CD14-positive monocyte (primary cell): ENCODE data around the gene HIPK3. TPM values are rescaled to one million over a fixed set of nuclear protein-coding genes. Genes with fewer than 3 reads are reported as not detected.

ENCODE experiments used
- DNase-seq, 3 donors: peaks; one replicate each; pipeline ENCODE4 v3.0.0-alpha.2; 2011 to 2022
- H2AFZ ChIP-seq: 2 replicates; pipeline ENCODE4 v1.6.0; 2012; ENCODE audit warnings: mild to moderate bottlenecking, low read depth, low read length, inconsistent platforms; ENCODE audit not compliant: insufficient read depth, poor library complexity, severe bottlenecking
- H3K27ac ChIP-seq, 2 donors: 1 replicate in 1 of 2; 2 replicates in 1 of 2; pipeline ENCODE4 v1.5.1; 2012 to 2013; ENCODE audit warnings: low read length in 2 of 2, control low read depth in 1 of 2, inconsistent platforms in 1 of 2, low read depth in 1 of 2, mild to moderate bottlenecking in 1 of 2
- H3K27me3 ChIP-seq, 2 donors: one replicate each; pipeline versions ENCODE4 v1.6.0 to v1.6.1; 2011 to 2013; ENCODE audit warnings: low read length in 2 of 2; ENCODE audit not compliant: control insufficient read depth in 2 of 2, insufficient read depth in 2 of 2
- H3K36me3 ChIP-seq, 2 donors: replicated peaks in 1 of 2; 1 replicate in 1 of 2; 2 replicates in 1 of 2; pipeline versions ENCODE4 v1.5.1 to v1.6.1; 2012 to 2013; ENCODE audit warnings: low read length in 2 of 2, control low read depth in 1 of 2, inconsistent platforms in 1 of 2, mild to moderate bottlenecking in 1 of 2; ENCODE audit not compliant: insufficient read depth in 2 of 2, control insufficient read depth in 1 of 2
- H3K4me1 ChIP-seq, 2 donors: 1 replicate in 1 of 2; 2 replicates in 1 of 2; pipeline versions ENCODE4 v1.5.1 to v1.6.1; 2012 to 2013; ENCODE audit warnings: low read length in 2 of 2, control low read depth in 1 of 2, inconsistent platforms in 1 of 2, mild to moderate bottlenecking in 1 of 2, moderate library complexity in 1 of 2; ENCODE audit not compliant: insufficient read depth in 2 of 2, control insufficient read depth in 1 of 2
- H3K4me2 ChIP-seq: replicated peaks from 2 replicates; pipeline ENCODE3; 2012; ENCODE audit warnings: low read length, moderate library complexity, mild to moderate bottlenecking; ENCODE audit not compliant: poor library complexity, severe bottlenecking; ENCODE audit errors: extremely low read depth
- H3K4me3 ChIP-seq, 3 experiments: fragments of 200-600 bp in 1 of 3; sonication (generic) in 1 of 3; replicated peaks in 1 of 3; 1 replicate in 2 of 3; 2 replicates in 1 of 3; pipeline ENCODE4 v1.5.1; 2011 to 2013; ENCODE audit warnings: low read length in 3 of 3, mild to moderate bottlenecking in 3 of 3, control low read depth in 2 of 3, low read depth in 2 of 3, inconsistent platforms in 1 of 3, moderate library complexity in 1 of 3
- H3K79me2 ChIP-seq: 2 replicates; pipeline ENCODE4 v1.6.0; 2012; ENCODE audit warnings: mild to moderate bottlenecking, control low read depth, inconsistent platforms, low read length, moderate library complexity; ENCODE audit not compliant: insufficient read depth
- H3K9ac ChIP-seq: 2 replicates; pipeline ENCODE4 v1.6.0; 2017; ENCODE audit warnings: low read length, mild to moderate bottlenecking; ENCODE audit not compliant: insufficient read depth, poor library complexity, severe bottlenecking
- H3K9me3 ChIP-seq, 2 donors: replicated peaks in 1 of 2; 1 replicate in 1 of 2; 2 replicates in 1 of 2; pipeline versions ENCODE4 v1.5.1 to v1.6.1; 2012 to 2013; ENCODE audit warnings: low read length in 2 of 2, control low read depth in 1 of 2; ENCODE audit not compliant: control insufficient read depth in 1 of 2, insufficient read depth in 1 of 2
- H4K20me1 ChIP-seq: 2 replicates; pipeline ENCODE4 v1.6.0; 2012; ENCODE audit warnings: mild to moderate bottlenecking, low read length, control low read depth, moderate library complexity; ENCODE audit not compliant: insufficient read depth
- H3K27ac Mint-ChIP-seq, 7 donors: one replicate each; pipeline ENCODE4 v1.8.0; 2020; ENCODE audit warnings: mild to moderate bottlenecking in 7 of 7, mixed read lengths in 7 of 7, moderate library complexity in 6 of 7, inconsistent platforms in 2 of 7
- H3K27me3 Mint-ChIP-seq, 3 donors: one replicate each; pipeline ENCODE4 v1.8.0; 2021 to 2022; ENCODE audit warnings: low read depth in 3 of 3, mild to moderate bottlenecking in 3 of 3, mixed read lengths in 3 of 3, moderate library complexity in 3 of 3, inconsistent platforms in 1 of 3
- H3K36me3 Mint-ChIP-seq, 2 donors: one replicate each; pipeline ENCODE4 v1.8.0; 2020; ENCODE audit warnings: mixed read lengths in 2 of 2, inconsistent platforms in 1 of 2, mild to moderate bottlenecking in 1 of 2
- H3K4me1 Mint-ChIP-seq: one replicate; pipeline ENCODE4 v1.8.0; 2020; ENCODE audit warnings: mild to moderate bottlenecking, mixed read lengths
- H3K4me3 Mint-ChIP-seq, 2 donors: one replicate each; pipeline ENCODE4 v1.8.0; 2020; ENCODE audit warnings: mild to moderate bottlenecking in 2 of 2, mixed read lengths in 2 of 2, moderate library complexity in 1 of 2
- H3K9me3 Mint-ChIP-seq, 7 donors: one replicate each; pipeline ENCODE4 v1.8.0; 2020 to 2022; ENCODE audit warnings: mixed read lengths in 7 of 7, mild to moderate bottlenecking in 6 of 7, moderate library complexity in 6 of 7, inconsistent platforms in 2 of 7
- CTCF ChIP-seq: fragments of 200-600 bp; IDR thresholded peaks from one replicate; pipeline ENCODE4 v1.8.0; 2022; ENCODE audit warnings: antibody characterized with exemption, mild to moderate bottlenecking
- WGBS: methylation state at CpG from one replicate; pipeline ENCODE4 v1.1.5; 2013; ENCODE audit warnings: missing lambda C conversion rate; ENCODE audit not compliant: insufficient coverage; 5-methylcytosine and 5-hydroxymethylcytosine counted together
- intact Hi-C, 2 donors: fragments of 100-400 bp; cut with micrococcal nuclease; formaldehyde crosslinking; loops; one replicate each; pipeline versions ENCODE4 v1.15.0 to v1.15.1; 2023
- polyA plus RNA-seq, 3 donors: library from polyadenylated mRNA; depleted of rRNA in 1 of 3; unstranded in 2 of 3; stranded (reverse) in 1 of 3; fragments of 300-500 nt in 2 of 3; fragments of >200 nt in 1 of 3; fragmentation: Illumina TruSeq in 2 of 3; gene quantifications; 1 replicate in 2 of 3; 2 replicates in 1 of 3; pipeline ENCODE4 v1.2.3, GENCODE V29; 2012 to 2021

Gene HIPK3
- polyA plus RNA-seq, 3 donors = 62.0 to 68.6 (median 63.5) TPM

GRCh38 chr11:33292311-33292710 lies 35.1 kb downstream of the HIPK3 start:
- Mint-ChIP-seq H3K36me3 (peaks cover 29 to 56% of the 10 kb centered on the region in 2 donors), H3K4me3 (no peak overlapping the region), H3K27me3 (peaks cover 0 to under 1% (median 0%) of the 10 kb centered on the region in 3 donors), H3K4me1 (peaks cover 6% of the 10 kb centered on the region), H3K27ac (peak overlapping the region in 2 of 7 donors; percentile 67 to 73), H3K9me3 (no peaks in the 10 kb centered on the region)
- H4K20me1 ChIP-seq = peaks cover 100% of the 10 kb centered on the region
- H3K79me2 ChIP-seq = peaks cover 100% of the 10 kb centered on the region
- no peak for TF ChIP-seq CTCF
- no peak overlapping the region for H3K27ac ChIP-seq
- H3K36me3 ChIP-seq = peaks cover 23 to 73% of the 10 kb centered on the region in 2 donors
- intact Hi-C loops = no loop called here
- H3K4me2 ChIP-seq = no peak overlapping the region
- no peak overlapping the region for H3K4me3 ChIP-seq
- H3K4me1 ChIP-seq = no peaks in the 10 kb centered on the region
- H3K9me3 ChIP-seq = no peaks in the 10 kb centered on the region
- no peak overlapping the region for H3K9ac ChIP-seq
- H2AFZ ChIP-seq = no peak overlapping the region
- H3K27me3 ChIP-seq = no peaks in the 10 kb centered on the region
- DNase-seq = no peak
- 100% methylated on average over 2 of the region's 2 CpGs for WGBS

GRCh38 chr11:33294224-33294623 lies 37.0 kb downstream of the HIPK3 start:
- H3K4me1 ChIP-seq = no peaks in the 10 kb centered on the region
- no peak overlapping the region for H2AFZ ChIP-seq
- peaks cover 29 to 54% of the 10 kb centered on the region in 2 donors for H3K36me3 Mint-ChIP-seq
- no peaks in the 10 kb centered on the region for H3K27me3 ChIP-seq
- H4K20me1 ChIP-seq = peaks cover 100% of the 10 kb centered on the region
- peaks cover 0 to 2% (median 0%) of the 10 kb centered on the region in 3 donors for H3K27me3 Mint-ChIP-seq
- peaks cover 12 to 69% of the 10 kb centered on the region in 2 donors for H3K36me3 ChIP-seq
- 80% methylated on average over 1 of the region's 4 CpGs for WGBS
- peak overlapping the region in 1 of 7 donors; percentile 14 for H3K27ac Mint-ChIP-seq
- DNase-seq = no peak
- H3K9me3 Mint-ChIP-seq = no peaks in the 10 kb centered on the region
- H3K4me1 Mint-ChIP-seq = peaks cover 6% of the 10 kb centered on the region
- no peak overlapping the region for H3K27ac ChIP-seq
- H3K4me2 ChIP-seq = no peak overlapping the region
- no peak overlapping the region for H3K4me3 Mint-ChIP-seq
- no peaks in the 10 kb centered on the region for H3K9me3 ChIP-seq
- no peak for TF ChIP-seq CTCF
- intact Hi-C loops = no loop called here
- H3K79me2 ChIP-seq = peaks cover 100% of the 10 kb centered on the region
- no peak overlapping the region for H3K9ac ChIP-seq
- H3K4me3 ChIP-seq = no peak overlapping the region
